ENCODE results near the gene RPE65.
"Not testable (repeated sequence)": the region's sequence is repeated elsewhere in the genome, so short reads cannot be mapped to it uniquely, and the experiment has no call there.

The RPE65 gene

GRCh38 chr1:68449901-68450300 lies at the start of gene RPE65:
Gene RPE65, minus strand, starts transcription at chr1:68449954. Its CDS starts 49 bp downstream, at chr1:68449905.
- peak; percentile 16 for DNase-seq

DNA sequence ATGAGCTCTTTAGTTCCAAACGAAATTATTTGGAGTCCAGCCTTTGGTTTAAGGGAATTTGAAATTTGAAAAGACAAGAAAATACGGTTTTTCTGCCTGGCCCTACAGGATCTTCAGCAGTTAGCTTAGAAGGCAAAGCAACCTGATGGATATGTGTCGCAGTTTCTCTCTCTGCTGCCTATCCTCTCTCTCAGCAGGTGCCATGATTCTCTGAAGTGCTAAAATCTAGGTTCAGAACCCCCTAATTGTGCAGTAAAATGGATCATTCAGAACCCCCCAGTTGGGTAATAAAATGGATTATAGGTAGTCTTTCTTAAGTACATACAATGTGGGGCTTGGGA lies 47.6 kb upstream of the RPE65 start:
- DNase-seq = no peak

DNA sequence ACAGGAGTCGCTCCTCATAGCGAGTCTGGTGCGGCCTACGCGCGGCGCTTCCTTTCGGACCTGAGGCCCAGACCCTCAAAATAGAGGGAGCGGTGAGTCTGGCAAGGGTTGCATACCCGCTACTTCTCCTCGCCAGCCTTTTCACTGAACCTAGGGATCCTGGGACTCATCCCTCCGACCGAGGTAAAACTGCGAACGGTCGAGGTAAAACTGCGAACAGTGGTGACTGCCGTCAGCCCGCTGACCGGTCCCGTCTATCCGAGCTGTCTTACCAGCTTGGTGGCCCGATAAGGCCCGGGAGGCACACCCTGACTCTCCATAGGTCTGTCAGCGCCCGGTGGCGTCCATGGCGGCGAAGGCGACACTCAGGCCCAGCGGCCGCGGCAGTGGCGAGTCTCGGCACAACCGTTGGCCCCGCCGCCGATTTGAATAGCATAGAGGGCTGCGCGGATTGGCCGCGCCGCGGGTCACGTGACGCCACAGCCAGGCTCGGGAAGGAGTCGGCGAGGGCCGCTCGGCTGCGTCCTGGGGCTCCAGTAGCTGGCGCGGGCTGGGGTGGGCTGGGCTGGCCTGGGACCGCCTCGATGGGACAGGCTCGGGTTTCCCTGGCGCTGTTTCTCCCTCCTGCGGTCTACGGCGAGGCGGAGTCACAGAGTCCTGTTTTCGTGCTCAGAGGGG lies 47.1 kb upstream of the RPE65 start, which contains the start of gene DEPDC1:
Gene DEPDC1 (minus strand): TSS at position 403 of the 678 bp plus-strand sequence. CDS start 83 bp downstream, at position 320.
- peak; percentile 99 for DNase-seq

- no peak for DNase-seq
Measured at GRCh38 chr1:68495968-68496679, 46.4 kb upstream of the RPE65 start.

DNA sequence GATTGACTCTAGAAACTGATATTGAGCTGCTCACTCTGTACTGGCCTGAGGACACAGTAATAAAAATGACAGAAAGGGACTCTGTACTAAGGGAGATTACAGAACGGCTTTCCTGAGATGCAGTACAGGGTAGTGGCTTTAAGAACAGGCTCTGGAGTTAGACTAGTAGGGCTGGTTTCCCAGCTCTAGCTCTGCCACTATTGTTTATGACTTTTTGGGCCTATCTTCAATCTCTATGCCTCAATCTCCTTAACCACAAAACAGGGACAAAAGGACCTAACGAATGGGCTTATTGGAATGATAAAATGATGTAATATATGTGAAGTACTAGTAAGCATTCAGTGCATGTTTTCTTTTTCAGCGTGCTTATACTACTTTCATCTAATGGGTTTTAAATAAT lies 45.8 kb upstream of the RPE65 start:
- DNase-seq = no peak

GRCh38 chr1:68493193-68493592 lies 43.4 kb upstream of the RPE65 start:
- DNase-seq = no peak

- not testable (repeated sequence) for DNase-seq
Measured at GRCh38 chr1:68492255-68492654, 42.5 kb upstream of the RPE65 start.

- no peak for DNase-seq
Measured at GRCh38 chr1:68490046-68490651, 40.4 kb upstream of the RPE65 start.

DNA sequence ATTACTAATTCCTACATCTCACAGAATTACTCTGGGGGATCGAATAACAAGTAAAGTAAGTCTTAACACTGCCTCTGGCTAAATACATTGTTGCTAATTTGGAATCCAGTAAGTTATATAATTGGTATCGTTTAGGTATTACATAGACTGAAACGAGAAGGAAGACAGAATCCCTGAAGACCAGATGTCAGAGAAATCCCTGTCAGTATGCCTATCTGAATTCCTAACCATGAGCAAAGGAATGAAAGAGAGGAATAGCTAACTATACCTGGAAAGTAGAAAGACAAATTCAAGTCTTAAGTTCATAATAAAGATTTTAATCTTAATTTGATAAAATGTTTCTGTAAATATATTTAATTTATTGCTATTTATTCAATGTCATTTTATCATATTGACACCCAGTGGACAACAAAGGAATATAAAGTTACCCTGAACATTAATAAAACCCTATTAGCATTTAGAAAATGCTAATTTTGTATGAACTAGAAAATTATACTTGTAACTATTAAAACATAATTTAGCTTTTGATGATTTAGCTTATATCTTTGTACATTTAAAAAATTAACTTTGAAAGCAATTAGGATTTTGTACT lies 35.8 kb upstream of the RPE65 start:
- DNase-seq = no peak

DNA sequence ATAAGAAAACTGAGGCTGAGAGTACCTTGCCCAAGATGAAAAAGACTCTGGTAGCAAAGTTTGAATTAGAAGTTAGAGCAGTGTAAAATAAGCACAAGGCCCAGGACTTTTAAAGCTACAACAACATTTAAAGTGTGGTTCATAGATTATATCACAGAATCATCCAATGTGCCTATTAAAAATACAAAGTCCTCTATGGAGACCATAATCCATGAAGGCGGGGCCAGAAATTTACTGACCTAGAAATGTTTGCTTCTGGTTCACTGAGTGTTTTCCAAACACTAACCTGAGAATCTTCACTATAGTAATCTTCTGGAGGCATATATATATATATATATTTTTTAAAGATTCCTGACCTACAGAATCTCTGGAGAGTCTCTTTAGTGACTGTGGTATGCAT lies 34.9 kb upstream of the RPE65 start:
- no peak for DNase-seq

DNA sequence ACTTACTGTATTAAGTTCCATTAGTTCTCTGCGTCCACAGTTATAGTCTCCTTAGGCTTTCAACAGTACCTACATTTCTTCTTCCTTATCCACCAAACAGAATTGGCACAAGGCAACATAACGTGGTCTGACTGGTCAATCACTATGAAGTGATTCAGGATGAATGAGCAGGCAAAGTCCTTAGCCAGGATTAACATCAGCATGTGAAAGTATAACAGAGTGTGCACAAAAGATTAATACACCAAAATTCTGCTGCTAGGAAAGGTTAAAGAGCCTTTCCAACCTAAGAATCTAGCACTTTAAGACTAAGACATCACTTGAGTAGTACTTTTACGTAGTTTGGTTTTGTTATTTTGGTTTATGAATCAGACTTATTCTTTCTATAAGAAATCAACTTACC lies 31.3 kb upstream of the RPE65 start:
- DNase-seq = no peak

DNA sequence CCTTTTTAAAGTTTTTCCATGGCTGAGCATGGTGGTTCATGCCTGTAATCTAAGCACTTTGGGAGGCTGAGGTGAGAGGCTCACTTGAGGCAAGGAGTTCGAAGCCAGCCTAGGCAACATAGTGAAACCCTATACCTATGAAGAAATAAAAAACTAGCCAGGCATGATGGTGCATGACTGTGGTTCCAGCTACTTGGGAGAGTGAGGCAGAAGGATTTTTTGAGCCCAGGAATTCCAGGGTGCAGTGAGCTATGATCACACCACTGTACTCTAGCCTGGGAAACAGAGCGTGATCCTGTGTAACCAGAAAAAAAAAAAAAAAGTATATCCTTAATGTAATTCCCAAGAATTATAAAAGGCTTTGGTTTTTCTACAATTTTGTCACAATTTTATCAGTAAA lies 29.7 kb upstream of the RPE65 start:
- DNase-seq = no peak

DNA sequence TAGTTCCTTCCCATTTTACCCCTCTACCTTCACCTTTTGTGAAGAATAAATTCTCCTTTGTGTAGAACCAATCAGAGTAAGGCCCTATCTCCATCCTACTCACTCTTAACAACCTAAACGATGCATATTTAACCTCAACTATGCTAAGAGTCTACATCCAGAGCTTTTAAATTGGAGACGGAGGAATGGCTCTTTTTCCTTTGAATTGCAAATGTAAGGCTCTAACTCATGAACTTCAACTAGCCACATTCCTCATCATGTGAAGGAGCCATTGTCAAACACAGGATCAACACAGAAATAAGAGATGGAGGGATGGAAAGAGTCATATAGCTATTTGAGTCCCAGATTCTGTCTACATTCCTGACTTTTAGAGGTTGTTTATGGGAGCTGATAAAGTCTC lies 28.9 kb upstream of the RPE65 start:
- DNase-seq = no peak

- not testable (repeated sequence) for DNase-seq
Measured at GRCh38 chr1:68476626-68477025, 26.9 kb upstream of the RPE65 start.

- no peak for DNase-seq
Measured at GRCh38 chr1:68473060-68473459, 23.3 kb upstream of the RPE65 start.

- DNase-seq = peak; percentile 27
Measured at GRCh38 chr1:68470388-68470970, 20.7 kb upstream of the RPE65 start.

DNA sequence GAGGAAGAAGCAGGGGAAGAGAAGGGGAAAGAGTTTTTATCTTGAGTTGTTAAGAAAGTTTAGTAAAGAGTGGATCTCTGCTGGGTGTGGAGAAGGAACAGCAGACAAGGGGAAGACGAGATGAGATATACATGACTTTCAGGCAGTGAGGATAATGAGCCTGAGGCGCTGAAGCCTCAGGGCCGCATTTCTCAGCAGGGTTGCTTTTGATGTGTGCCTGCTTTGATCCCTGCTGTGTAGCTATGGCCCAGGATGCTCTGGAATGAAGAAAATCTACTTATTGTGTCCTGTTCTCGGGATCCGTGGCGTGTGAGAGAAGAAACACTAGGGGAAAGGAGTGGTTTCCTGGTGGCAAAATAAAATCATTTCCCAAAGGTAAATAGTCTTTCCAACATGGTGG lies 15.1 kb upstream of the RPE65 start:
- DNase-seq = no peak

- no peak for DNase-seq
Measured at GRCh38 chr1:68460935-68461334, 11.2 kb upstream of the RPE65 start.

DNA sequence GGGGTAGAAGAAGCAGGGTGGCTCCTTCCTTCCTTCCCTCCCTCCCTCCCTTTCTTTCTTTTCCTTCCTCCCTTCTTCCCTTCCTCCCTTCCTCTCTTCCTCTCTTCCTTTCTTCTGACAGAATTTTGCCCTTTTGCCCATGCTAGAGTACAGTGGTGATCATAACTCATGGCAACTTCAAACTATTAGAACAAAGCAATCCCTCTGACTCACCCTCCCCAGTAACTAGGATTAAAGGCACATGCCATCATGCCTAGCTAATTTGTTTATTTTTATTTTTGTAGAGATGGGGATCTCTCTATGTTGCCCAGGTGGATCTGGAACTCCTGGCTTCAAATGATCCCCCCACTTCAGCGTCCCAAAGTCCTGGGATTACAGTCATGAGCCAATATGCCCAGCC lies 10.0 kb upstream of the RPE65 start:
- DNase-seq = no peak

GRCh38 chr1:68459091-68459490 lies 9.3 kb upstream of the RPE65 start:
- no peak for DNase-seq

- no peak for DNase-seq
Measured at GRCh38 chr1:68456202-68456601, 6.4 kb upstream of the RPE65 start.

DNA sequence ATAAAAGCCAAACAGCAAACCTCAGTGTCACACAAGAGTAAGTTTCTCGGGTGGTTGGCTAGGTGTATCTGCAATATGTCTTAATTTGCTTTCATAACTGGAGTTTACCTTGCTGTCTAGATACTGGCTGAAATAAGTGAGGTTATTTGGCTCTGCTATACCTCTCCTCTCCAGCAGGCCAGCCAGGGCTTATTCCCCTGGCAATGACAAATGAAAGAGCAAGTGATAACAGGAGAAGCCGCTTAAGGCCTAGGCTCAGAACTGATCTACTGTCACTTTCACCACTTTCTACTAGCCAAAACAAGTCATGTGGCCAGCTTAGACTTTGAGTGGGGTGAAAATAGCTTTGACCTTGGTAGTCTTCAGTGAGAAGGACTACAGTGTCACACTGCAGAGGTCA lies 4.8 kb upstream of the RPE65 start:
- DNase-seq = no peak

DNA sequence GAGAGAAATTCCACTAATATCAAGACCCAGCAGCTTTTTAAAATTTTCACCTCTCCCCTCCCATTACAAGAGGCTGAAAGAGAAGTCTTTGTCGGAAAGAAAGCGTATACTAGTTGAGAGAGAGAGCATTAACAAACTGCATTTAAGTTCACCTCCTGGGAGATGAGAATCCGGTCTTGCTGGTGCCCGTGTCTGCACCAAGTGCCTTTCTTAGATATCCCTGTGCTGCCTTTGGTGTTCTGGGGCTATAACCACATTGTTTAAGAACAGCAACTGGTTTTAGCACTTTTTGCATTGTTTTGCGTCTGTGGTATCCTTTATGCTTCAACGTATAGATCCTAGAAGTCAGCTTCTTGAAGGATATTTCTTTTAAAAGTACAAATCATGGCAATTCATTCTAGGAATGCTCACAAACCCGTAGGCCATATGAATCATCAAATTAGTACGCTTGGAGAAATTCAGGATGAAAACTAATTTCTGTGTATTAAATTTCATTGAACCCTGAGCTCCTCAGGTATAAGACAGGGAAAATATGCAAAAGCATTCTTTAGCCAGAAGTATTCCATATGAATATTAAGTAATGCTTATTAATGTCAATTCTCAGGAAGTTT lies 3.4 kb upstream of the RPE65 start:
- no peak for DNase-seq

Measured in femur (tissue), 1 donor.